ENCODE measurements around the gene CORO2B. TPM values are rescaled to one million over a fixed set of nuclear protein-coding genes. Genes with fewer than 3 reads are reported as not detected.

Gene CORO2B
- total RNA-seq, 2 donors from 2014 or later, result 1.0 to 4.0 TPM

DNA sequence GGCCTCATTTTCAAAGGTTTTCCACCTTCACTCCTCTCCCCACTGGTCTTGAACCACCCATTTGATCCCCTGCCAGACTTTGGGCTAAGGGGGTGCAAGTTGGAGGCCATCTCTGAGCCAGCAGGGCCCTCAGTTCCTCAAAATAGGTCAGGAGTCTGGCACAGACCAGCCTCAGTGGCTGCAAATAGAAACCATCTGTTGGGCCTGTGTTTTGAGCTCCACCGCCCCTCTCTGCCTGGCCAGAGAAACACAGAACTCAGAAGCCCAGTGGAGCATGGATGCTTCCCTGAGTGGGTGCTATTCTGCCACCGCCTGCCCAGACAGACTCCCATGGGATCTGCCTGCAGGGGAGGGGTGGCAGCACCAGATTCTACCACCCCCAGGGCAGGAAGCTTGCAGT lies 56.3 kb downstream of the CORO2B start:
- H3K9me3 ChIP-seq, result no peaks in the 10 kb centered on the region
- no peak overlapping the region for H3K4me3 ChIP-seq
- H3K36me3 ChIP-seq (replicated peaks in 1 of 2; ENCODE audit: insufficient read depth in 1 of 2, low read depth in 2 of 2), result no peaks in the 10 kb centered on the region
- 72 to 100% methylated on average over 1 to 2 of the region's 2 CpGs for WGBS, 2 donors
- DNase-seq, result peak in 1 of 4 donors; percentile 14
- H3K27me3 ChIP-seq, result no peaks in the 10 kb centered on the region
- ATAC-seq, result no peak
- H3K27ac ChIP-seq, result no peak overlapping the region
- H3K4me1 ChIP-seq, result no peaks in the 10 kb centered on the region
- no peak for TF ChIP-seq POLR2A (IDR thresholded peaks at IDR 0.05)
- TF ChIP-seq, protein P1, sequence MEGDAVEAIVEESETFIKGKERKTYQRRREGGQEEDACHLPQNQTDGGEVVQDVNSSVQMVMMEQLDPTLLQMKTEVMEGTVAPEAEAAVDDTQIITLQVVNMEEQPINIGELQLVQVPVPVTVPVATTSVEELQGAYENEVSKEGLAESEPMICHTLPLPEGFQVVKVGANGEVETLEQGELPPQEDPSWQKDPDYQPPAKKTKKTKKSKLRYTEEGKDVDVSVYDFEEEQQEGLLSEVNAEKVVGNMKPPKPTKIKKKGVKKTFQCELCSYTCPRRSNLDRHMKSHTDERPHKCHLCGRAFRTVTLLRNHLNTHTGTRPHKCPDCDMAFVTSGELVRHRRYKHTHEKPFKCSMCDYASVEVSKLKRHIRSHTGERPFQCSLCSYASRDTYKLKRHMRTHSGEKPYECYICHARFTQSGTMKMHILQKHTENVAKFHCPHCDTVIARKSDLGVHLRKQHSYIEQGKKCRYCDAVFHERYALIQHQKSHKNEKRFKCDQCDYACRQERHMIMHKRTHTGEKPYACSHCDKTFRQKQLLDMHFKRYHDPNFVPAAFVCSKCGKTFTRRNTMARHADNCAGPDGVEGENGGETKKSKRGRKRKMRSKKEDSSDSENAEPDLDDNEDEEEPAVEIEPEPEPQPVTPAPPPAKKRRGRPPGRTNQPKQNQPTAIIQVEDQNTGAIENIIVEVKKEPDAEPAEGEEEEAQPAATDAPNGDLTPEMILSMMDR (IDR thresholded peaks at IDR 0.05), result no peak
- intact Hi-C loops (cut with DNase I), result no loop called here

DNA sequence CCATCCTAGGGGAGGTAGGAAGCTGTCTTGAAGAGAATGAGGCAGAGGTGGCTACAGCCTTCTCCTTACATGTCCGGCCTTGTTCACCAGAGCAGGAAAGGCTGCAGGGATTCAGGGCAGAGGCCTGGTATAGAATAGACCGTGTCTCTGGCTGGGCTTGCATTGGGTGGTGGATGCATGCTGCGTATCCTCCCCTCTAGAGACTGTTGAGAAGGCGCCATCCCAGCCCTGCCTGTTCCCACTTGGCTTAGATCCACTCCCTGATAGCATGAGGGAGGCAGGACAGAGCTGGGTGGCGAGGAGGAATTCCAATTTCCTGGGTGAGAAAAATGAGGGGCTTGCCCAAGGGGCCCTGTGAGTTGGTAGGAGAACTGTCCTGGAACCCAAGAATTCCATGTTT lies 57.5 kb downstream of the CORO2B start:
- 83 to 94% methylated on average over 5 of the region's 5 CpGs for WGBS, 2 donors
- no peaks in the 10 kb centered on the region for H3K36me3 ChIP-seq (replicated peaks in 1 of 2; ENCODE audit: insufficient read depth in 1 of 2, low read depth in 2 of 2)
- DNase-seq, result no peak
- no peak for ATAC-seq
- H3K27ac ChIP-seq, result no peak overlapping the region
- no peaks in the 10 kb centered on the region for H3K9me3 ChIP-seq
- no peaks in the 10 kb centered on the region for H3K27me3 ChIP-seq
- TF ChIP-seq POLR2A (IDR thresholded peaks at IDR 0.05), result no peak
- TF ChIP-seq, protein P1 (IDR thresholded peaks at IDR 0.05), result no peak
- no peak overlapping the region for H3K4me3 ChIP-seq
- intact Hi-C loops (cut with DNase I), result no loop called here
- no peaks in the 10 kb centered on the region for H3K4me1 ChIP-seq

DNA sequence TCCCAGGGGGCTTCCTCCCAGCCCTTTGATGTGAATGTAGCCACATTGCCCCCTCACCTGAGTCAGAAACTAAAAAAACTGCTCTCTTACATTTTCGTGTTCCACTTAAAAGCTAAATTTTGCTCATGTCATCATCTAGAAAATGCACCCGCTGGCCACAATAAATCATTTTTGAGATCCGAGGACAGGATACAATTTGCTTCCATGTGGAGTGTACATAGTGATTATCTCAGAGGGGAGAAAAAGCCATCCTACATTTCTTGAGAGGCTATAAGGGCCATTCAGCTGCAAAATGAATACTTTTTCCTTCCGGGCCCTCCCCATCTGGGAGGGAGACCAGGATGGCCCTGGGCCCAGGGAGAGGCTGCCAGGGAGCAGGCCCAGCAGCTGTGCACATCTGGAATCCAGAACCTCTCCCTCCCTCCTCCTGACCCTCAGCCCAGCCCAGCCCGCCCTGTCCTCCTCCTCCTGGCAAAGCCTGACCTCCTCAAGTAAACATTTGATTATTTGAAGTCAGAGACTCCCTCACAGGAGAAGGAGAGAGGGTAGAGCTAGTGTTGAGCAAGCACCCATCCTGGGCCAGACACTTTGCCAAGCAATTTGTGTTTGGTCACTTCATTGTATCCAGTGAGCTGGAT lies 59.1 kb downstream of the CORO2B start:
- H3K4me3 ChIP-seq, result no peak overlapping the region
- 64 to 83% methylated on average over 5 of the region's 5 CpGs for WGBS, 2 donors
- H3K27me3 ChIP-seq, result no peaks in the 10 kb centered on the region
- H3K36me3 ChIP-seq (replicated peaks in 1 of 2; ENCODE audit: insufficient read depth in 1 of 2, low read depth in 2 of 2), result no peaks in the 10 kb centered on the region
- DNase-seq (peak in 3 of 4 donors; percentile 19 to 36 (median 34)), ATAC-seq (peak; percentile 50)
- H3K9me3 ChIP-seq, result no peaks in the 10 kb centered on the region
- no peak for TF ChIP-seq POLR2A (IDR thresholded peaks at IDR 0.05)
- TF ChIP-seq, protein P1 (IDR thresholded peaks at IDR 0.05), result no peak
- intact Hi-C loops (cut with DNase I), result no loop called here
- no peak overlapping the region for H3K27ac ChIP-seq
- no peaks in the 10 kb centered on the region for H3K4me1 ChIP-seq

DNA sequence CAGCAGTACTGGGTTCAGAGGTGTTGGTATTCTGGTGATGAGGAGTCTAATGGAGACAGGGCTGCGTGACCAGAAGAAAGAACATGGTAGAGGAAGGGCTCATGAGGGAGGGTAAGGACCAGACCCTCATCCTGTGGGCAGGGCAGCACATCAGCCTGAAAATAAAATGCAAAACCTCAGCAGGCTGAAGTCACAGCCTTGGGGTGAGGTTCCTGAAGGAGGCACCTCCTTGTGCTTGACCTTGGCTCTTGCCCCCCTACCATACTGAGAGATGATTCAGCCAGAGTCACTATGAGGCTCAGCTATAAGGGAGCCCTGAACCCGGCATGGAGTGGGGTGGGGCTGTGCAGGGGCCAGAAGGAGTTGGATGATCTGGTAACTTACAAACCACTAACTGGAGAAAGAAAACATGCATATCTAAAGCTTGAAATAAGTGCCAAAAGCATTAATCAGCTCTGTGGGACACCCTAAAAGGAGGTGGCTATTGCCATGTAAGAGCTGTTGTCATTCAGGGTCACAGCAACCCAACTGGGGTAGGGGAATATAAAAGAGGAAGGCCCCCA lies 60.2 kb downstream of the CORO2B start:
- Histone ChIP-seq H3K9me3 (no peaks in the 10 kb centered on the region), H3K4me3 (no peak overlapping the region), H3K36me3 (replicated peaks in 1 of 2; ENCODE audit: insufficient read depth in 1 of 2, low read depth in 2 of 2) (no peaks in the 10 kb centered on the region), H3K27me3 (no peaks in the 10 kb centered on the region), H3K4me1 (no peaks in the 10 kb centered on the region), H3K27ac (no peak overlapping the region)
- intact Hi-C loops (cut with DNase I), result no loop called here
- WGBS, 2 donors, result 86 to 90% methylated on average over 2 of the region's 2 CpGs
- TF ChIP-seq, protein P1 (IDR thresholded peaks at IDR 0.05), result no peak
- TF ChIP-seq POLR2A (IDR thresholded peaks at IDR 0.05), result no peak
- ATAC-seq (no peak), DNase-seq (no peak)
